Tibial artery (tissue), 4 donors: ENCODE measurements around the gene DRD1.

Experiments used
- DNase-seq, 2 donors: peaks; one replicate each; pipeline ENCODE4 v3.0.0-alpha.2; 2019
- H3K27ac ChIP-seq, 2 donors: fragments of 200-600 bp; sonication (generic) in 1 of 2; 1 replicate in 1 of 2; 2 replicates in 1 of 2; pipeline ENCODE4 v1.5.1; 2018 to 2019; ENCODE audit warnings: mild to moderate bottlenecking in 1 of 2
- H3K27me3 ChIP-seq, 2 donors: fragments of 200-600 bp; sonication (generic) in 1 of 2; one replicate each; pipeline versions ENCODE4 v1.5.1 to v1.6.0; 2016 to 2019
- H3K36me3 ChIP-seq, 3 donors: fragments of 200-600 bp; sonication (generic) in 2 of 3; one replicate each; pipeline ENCODE4 v1.5.1; 2016 to 2019; ENCODE audit warnings: mild to moderate bottlenecking in 2 of 3
- H3K4me1 ChIP-seq, 4 donors: fragments of 200-600 bp; sonication (generic) in 2 of 4; 1 replicate in 3 of 4; 2 replicates in 1 of 4; pipeline ENCODE4 v1.5.1; 2016 to 2019
- H3K4me3 ChIP-seq, 2 donors: fragments of 200-600 bp; sonication (generic) in 1 of 2; 1 replicate in 1 of 2; 2 replicates in 1 of 2; pipeline ENCODE4 v1.5.1; 2018 to 2019; ENCODE audit warnings: mild to moderate bottlenecking in 2 of 2
- H3K9me3 ChIP-seq, 3 donors: fragments of 200-600 bp; sonication (generic) in 1 of 3; one replicate each; pipeline ENCODE4 v1.5.1; 2016 to 2019
- CTCF ChIP-seq, 2 experiments: fragments of 200-600 bp in 1 of 2; fragments of 450-650 bp in 1 of 2; IDR thresholded peaks; one replicate each; pipeline ENCODE4 v1.5.1; 2017 to 2019; ENCODE audit warnings: antibody characterized with exemption in 2 of 2, mild to moderate bottlenecking in 1 of 2, moderate library complexity in 1 of 2
- intact Hi-C: fragments of 100-400 bp; cut with DNase I; formaldehyde crosslinking; loops from one replicate; pipeline ENCODE4 v1.15.0; 2023; ENCODE audit warnings: low total_unique reads

DRD1 gene

GRCh38 chr5:175392236-175392635 is 51.7 kb downstream of the DRD1 start:
- H3K4me3 ChIP-seq = no peak overlapping the region
- intact Hi-C loops = no loop called here
- no peaks in the 10 kb centered on the region for H3K36me3 ChIP-seq
- H3K27ac ChIP-seq = no peak overlapping the region
- H3K4me1 ChIP-seq = no peaks in the 10 kb centered on the region
- TF ChIP-seq CTCF (IDR thresholded peaks at IDR 0.05) = no peak
- no peaks in the 10 kb centered on the region for H3K9me3 ChIP-seq
- peaks cover 0 to 11% of the 10 kb centered on the region in 2 donors for H3K27me3 ChIP-seq
- DNase-seq = no peak

- Histone ChIP-seq H3K36me3 (no peaks in the 10 kb centered on the region), H3K4me1 (peaks cover 0 to 5% (median 0%) of the 10 kb centered on the region in 4 donors), H3K27ac (no peak overlapping the region), H3K27me3 (no peaks in the 10 kb centered on the region), H3K9me3 (no peaks in the 10 kb centered on the region), H3K4me3 (no peak overlapping the region)
- no peak for TF ChIP-seq CTCF (IDR thresholded peaks at IDR 0.05)
- DNase-seq = no peak
- intact Hi-C loops = no loop called here
Observed at GRCh38 chr5:175390352-175391083, 53.5 kb downstream of the DRD1 start.
